Peyer's patch (tissue), 4 donors: Measurements from ENCODE around the gene PCP4L1. TPM values are rescaled to one million over a fixed set of nuclear protein-coding genes. Genes with fewer than 3 reads are reported as not detected.

Experiments
- DNase-seq, 3 donors: peaks; one replicate each; pipeline ENCODE4 v3.0.0-alpha.2; 2017 to 2019
- H3K27ac ChIP-seq, 4 donors: fragments of 200-600 bp; sonication (generic); one replicate each; pipeline ENCODE4 v1.5.1; 2016 to 2019
- H3K27me3 ChIP-seq, 2 donors: fragments of 200-600 bp; sonication (generic); one replicate each; pipeline ENCODE4 v1.5.1; 2019
- H3K36me3 ChIP-seq, 3 donors: fragments of 200-600 bp; sonication (generic); one replicate each; pipeline ENCODE4 v1.5.1; 2016 to 2019
- H3K4me1 ChIP-seq, 4 donors: fragments of 200-600 bp; sonication (generic); one replicate each; pipeline ENCODE4 v1.5.1; 2016 to 2019
- H3K4me3 ChIP-seq, 4 donors: fragments of 200-600 bp; sonication (generic); 1 replicate in 3 of 4; 2 replicates in 1 of 4; pipeline ENCODE4 v1.5.1; 2016 to 2019; ENCODE audit warnings: mild to moderate bottlenecking in 1 of 4
- H3K9me3 ChIP-seq, 4 donors: fragments of 200-600 bp; sonication (generic); one replicate each; pipeline ENCODE4 v1.5.1; 2016 to 2019; ENCODE audit warnings: mild to moderate bottlenecking in 1 of 4
- POLR2A ChIP-seq, 2 donors: fragments of 450-650 bp; IDR thresholded peaks; one replicate each; pipeline ENCODE4 v1.5.1; 2017; ENCODE audit warnings: antibody characterized with exemption in 2 of 2, mild to moderate bottlenecking in 2 of 2, moderate library complexity in 2 of 2
- total RNA-seq, 4 donors: library from RNA; depleted of rRNA; stranded (reverse); fragments of >200 nt; gene quantifications; one replicate each; pipeline ENCODE4 v1.1.0, GENCODE V29; 2016
- TF ChIP-seq, protein P1 (sequence below), 6 experiments: fragments of 450-650 bp in 4 of 6; fragments of 200-600 bp in 2 of 6; sonication (generic) in 1 of 6; IDR thresholded peaks; one replicate each; pipeline ENCODE4 v1.5.1; 2017 to 2019; ENCODE audit warnings: antibody characterized with exemption in 6 of 6, mild to moderate bottlenecking in 3 of 6, moderate library complexity in 1 of 6

PCP4L1 gene
- total RNA-seq, 4 donors from 2014 or later: not detected

DNA sequence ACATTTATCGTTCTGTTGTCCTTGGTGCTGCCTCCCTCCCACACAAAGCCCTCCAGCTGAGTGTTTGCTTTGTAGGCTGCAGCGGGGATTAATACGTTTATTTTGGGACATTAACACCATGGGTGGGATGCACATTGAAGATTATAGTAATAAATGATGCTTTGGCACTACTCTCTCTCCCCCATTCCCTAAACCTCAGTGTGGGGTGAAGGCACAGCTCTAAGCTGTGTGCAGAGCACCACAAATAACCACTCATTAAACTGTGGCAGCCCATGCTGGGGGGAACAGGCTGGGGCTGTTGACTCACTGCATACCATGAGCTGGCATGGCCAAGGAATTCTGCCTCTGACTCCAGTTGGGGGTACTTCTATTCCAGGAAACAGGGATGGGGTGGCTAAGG lies 7.7 kb downstream of the PCP4L1 start:
- no peaks in the 10 kb centered on the region for H3K27me3 ChIP-seq
- peaks cover 0 to 6% (median 0%) of the 10 kb centered on the region in 4 donors for H3K4me1 ChIP-seq
- H3K9me3 ChIP-seq: no peaks in the 10 kb centered on the region
- no peak overlapping the region for H3K27ac ChIP-seq
- no peak overlapping the region for H3K4me3 ChIP-seq
- no peak for TF ChIP-seq POLR2A (IDR thresholded peaks at IDR 0.05)
- TF ChIP-seq, protein P1, sequence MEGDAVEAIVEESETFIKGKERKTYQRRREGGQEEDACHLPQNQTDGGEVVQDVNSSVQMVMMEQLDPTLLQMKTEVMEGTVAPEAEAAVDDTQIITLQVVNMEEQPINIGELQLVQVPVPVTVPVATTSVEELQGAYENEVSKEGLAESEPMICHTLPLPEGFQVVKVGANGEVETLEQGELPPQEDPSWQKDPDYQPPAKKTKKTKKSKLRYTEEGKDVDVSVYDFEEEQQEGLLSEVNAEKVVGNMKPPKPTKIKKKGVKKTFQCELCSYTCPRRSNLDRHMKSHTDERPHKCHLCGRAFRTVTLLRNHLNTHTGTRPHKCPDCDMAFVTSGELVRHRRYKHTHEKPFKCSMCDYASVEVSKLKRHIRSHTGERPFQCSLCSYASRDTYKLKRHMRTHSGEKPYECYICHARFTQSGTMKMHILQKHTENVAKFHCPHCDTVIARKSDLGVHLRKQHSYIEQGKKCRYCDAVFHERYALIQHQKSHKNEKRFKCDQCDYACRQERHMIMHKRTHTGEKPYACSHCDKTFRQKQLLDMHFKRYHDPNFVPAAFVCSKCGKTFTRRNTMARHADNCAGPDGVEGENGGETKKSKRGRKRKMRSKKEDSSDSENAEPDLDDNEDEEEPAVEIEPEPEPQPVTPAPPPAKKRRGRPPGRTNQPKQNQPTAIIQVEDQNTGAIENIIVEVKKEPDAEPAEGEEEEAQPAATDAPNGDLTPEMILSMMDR (IDR thresholded peaks at IDR 0.05): no peak
- no peak for DNase-seq
- no peaks in the 10 kb centered on the region for H3K36me3 ChIP-seq

DNA sequence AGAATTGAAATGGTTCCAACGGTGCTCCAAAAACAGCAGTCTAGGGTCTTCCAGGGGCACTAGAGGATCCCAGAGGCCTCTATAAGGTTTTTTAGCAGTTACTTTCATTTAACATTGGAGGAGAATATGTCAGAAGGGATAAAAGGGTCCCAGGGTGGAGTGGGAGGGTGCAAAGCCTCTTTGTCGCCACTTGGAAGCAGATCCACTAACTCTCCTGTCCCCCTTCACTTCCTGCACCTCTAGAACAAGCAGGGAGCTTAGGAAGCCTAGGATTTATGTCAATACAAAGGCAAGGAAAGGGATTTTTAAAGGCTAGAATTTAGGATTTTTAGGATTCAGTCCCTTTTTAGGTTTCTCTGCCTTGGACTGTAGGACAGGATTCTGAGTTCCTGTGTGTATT lies 8.3 kb downstream of the PCP4L1 start:
- no peaks in the 10 kb centered on the region for H3K9me3 ChIP-seq
- TF ChIP-seq, protein P1 (IDR thresholded peaks at IDR 0.05): no peak
- TF ChIP-seq POLR2A (IDR thresholded peaks at IDR 0.05): no peak
- DNase-seq: no peak
- no peak overlapping the region for H3K27ac ChIP-seq
- H3K27me3 ChIP-seq: no peaks in the 10 kb centered on the region
- H3K36me3 ChIP-seq: no peaks in the 10 kb centered on the region
- no peak overlapping the region for H3K4me3 ChIP-seq
- H3K4me1 ChIP-seq: peaks cover 0 to under 1% (median 0%) of the 10 kb centered on the region in 4 donors

DNA sequence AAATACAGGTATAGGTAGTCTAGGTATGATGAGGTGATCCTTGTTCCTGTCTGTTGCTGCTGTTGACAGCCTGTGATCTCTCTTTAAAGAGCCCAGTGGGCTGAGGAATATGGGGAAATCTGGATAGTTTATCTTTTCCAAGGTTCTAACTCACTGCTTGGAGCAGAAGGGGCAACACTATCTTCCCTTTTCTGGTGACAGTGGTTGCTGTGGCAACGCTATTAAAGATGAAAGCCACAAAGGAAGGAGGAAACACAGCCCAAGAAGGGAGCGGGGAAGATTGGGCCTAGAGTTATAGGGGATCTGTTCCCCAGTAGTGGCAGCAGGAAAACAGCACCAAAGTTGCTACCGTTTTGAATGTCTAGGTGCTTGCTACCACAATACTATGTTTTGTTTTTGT lies 8.8 kb downstream of the PCP4L1 start:
- H3K27ac ChIP-seq: no peak overlapping the region
- no peak for DNase-seq
- TF ChIP-seq, protein P1 (IDR thresholded peaks at IDR 0.05): no peak
- TF ChIP-seq POLR2A (IDR thresholded peaks at IDR 0.05): no peak

DNA sequence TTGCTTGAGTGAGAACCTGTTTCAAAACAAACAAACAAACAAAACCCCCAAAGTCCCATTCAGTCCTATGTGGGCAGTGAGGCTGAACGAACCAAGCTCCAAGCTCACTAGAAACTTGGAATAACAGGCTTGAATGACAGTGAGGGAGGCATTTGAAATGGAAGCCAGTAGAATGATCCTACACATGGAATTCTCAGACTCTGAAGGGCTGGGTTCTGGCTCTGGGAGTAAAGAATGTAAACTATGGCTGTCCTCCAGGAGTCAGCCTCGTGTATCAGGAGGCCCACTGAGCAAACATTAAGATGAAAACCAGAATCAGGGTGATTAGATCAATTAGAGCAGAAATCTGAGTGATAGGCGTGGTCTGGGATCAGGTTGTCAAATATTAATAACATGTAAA lies 14.9 kb downstream of the PCP4L1 start:
- no peaks in the 10 kb centered on the region for H3K4me1 ChIP-seq
- H3K9me3 ChIP-seq: no peaks in the 10 kb centered on the region
- H3K27ac ChIP-seq: no peak overlapping the region
- no peaks in the 10 kb centered on the region for H3K27me3 ChIP-seq
- TF ChIP-seq POLR2A (IDR thresholded peaks at IDR 0.05): no peak
- TF ChIP-seq, protein P1 (IDR thresholded peaks at IDR 0.05): no peak
- H3K36me3 ChIP-seq: no peaks in the 10 kb centered on the region
- DNase-seq: no peak
- H3K4me3 ChIP-seq: no peak overlapping the region

More for the DNA sequence above, 8.8 kb downstream of the PCP4L1 start:
- Histone ChIP-seq H3K27me3 (no peaks in the 10 kb centered on the region), H3K9me3 (no peaks in the 10 kb centered on the region), H3K36me3 (no peaks in the 10 kb centered on the region), H3K4me1 (no peaks in the 10 kb centered on the region), H3K4me3 (no peak overlapping the region)

DNA sequence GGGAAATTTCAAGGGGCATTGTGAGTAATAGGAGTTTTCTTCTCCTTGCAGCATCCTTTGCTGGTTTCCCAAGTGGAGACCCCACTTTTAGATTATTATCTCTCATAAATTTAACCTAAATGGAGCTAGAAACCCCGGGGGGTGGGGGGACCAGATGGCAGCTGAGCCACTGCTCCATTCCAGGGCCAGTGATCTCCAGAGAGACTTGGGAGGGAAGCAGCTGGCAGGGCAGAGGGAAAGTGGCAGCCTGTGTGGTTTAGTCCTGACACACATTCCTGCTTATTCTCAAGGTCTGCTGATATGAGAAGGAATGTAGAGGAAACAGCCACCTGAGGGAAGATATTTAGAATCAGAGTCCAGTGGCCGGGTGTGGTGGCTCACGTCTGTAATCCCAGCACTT lies 16.3 kb downstream of the PCP4L1 start:
- H3K4me1 ChIP-seq: no peaks in the 10 kb centered on the region
- H3K36me3 ChIP-seq: no peaks in the 10 kb centered on the region
- TF ChIP-seq, protein P1 (IDR thresholded peaks at IDR 0.05): no peak
- TF ChIP-seq POLR2A (IDR thresholded peaks at IDR 0.05): no peak
- no peak overlapping the region for H3K27ac ChIP-seq
- DNase-seq: no peak
- no peaks in the 10 kb centered on the region for H3K9me3 ChIP-seq
- H3K27me3 ChIP-seq: no peaks in the 10 kb centered on the region
- no peak overlapping the region for H3K4me3 ChIP-seq

DNA sequence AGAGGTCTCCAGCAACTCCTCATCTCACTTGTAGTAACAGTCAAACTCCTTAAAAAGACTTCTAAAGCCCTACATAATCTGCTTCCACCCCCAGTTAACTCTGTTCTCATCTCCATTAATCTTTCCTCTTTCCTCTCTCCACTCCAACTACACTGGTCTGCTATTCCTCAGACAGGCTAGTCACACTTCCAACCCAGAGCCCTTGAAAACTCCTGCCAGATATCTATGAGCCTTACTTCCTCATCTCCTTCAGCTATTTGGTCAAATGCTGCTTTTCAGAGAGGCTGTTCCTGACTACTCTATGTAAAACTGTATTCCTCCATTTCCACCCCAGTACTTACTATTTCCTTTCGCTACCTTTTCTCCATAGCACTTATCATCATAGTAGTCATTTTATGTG lies 24.4 kb downstream of the PCP4L1 start:
- Histone ChIP-seq H3K4me1 (no peaks in the 10 kb centered on the region), H3K36me3 (no peaks in the 10 kb centered on the region), H3K27me3 (no peaks in the 10 kb centered on the region), H3K4me3 (no peak overlapping the region), H3K27ac (no peak overlapping the region), H3K9me3 (no peaks in the 10 kb centered on the region)
- no peak for TF ChIP-seq POLR2A (IDR thresholded peaks at IDR 0.05)
- TF ChIP-seq, protein P1 (IDR thresholded peaks at IDR 0.05): no peak
- DNase-seq: no peak
